Hepatocyte (in vitro differentiated cells): Measurements from ENCODE around the gene CSMD2. TPM values are rescaled to one million over a fixed set of nuclear protein-coding genes. Genes with fewer than 3 reads are reported as not detected.

Experiments
- DNase-seq: peaks from one replicate; pipeline ENCODE4 v3.0.0-alpha.2; 2016; ENCODE audit warnings: low spot score
- H2AFZ ChIP-seq: fragments of 200-600 bp; sonication (generic); 2 replicates; pipeline ENCODE4 v1.6.0; 2016; ENCODE audit warnings: antibody characterized with exemption, mild to moderate bottlenecking
- H3K27ac ChIP-seq: fragments of 200-600 bp; sonication (generic); 2 replicates; pipeline ENCODE4 v1.5.1; 2016; ENCODE audit warnings: mild to moderate bottlenecking
- H3K27me3 ChIP-seq: fragments of 200-600 bp; sonication (generic); 2 replicates; pipeline ENCODE4 v1.6.1; 2016
- H3K36me3 ChIP-seq: fragments of 200-600 bp; sonication (generic); replicated peaks from 2 replicates; pipeline ENCODE4 v1.5.1; 2016; ENCODE audit warnings: low read depth; ENCODE audit not compliant: insufficient read depth
- H3K4me1 ChIP-seq: fragments of 200-600 bp; sonication (generic); 2 replicates; pipeline ENCODE4 v1.5.1; 2016; ENCODE audit warnings: mild to moderate bottlenecking, moderate library complexity; ENCODE audit not compliant: insufficient read depth
- H3K4me2 ChIP-seq: fragments of 200-600 bp; sonication (generic); 2 replicates; pipeline ENCODE4 v1.6.0; 2016
- H3K4me3 ChIP-seq: fragments of 200-600 bp; sonication (generic); 2 replicates; pipeline ENCODE4 v1.5.1; 2016; ENCODE audit warnings: mild to moderate bottlenecking
- H3K79me2 ChIP-seq: fragments of 200-600 bp; sonication (generic); 2 replicates; pipeline ENCODE4 v1.6.0; 2017; ENCODE audit warnings: mild to moderate bottlenecking
- H3K9me2 ChIP-seq: fragments of 200-600 bp; sonication (generic); replicated peaks from 2 replicates; pipeline ENCODE4 v1.6.0; 2017; ENCODE audit warnings: mild to moderate bottlenecking; ENCODE audit not compliant: insufficient read depth
- H3K9me3 ChIP-seq: fragments of 200-600 bp; sonication (generic); 2 replicates; pipeline ENCODE4 v1.5.1; 2016; ENCODE audit warnings: low read depth, mild to moderate bottlenecking
- H4K20me1 ChIP-seq: fragments of 200-600 bp; sonication (generic); 2 replicates; pipeline ENCODE4 v1.6.0; 2016; ENCODE audit warnings: mild to moderate bottlenecking; ENCODE audit not compliant: insufficient read depth, poor library complexity, severe bottlenecking
- CTCF ChIP-seq: fragments of 200-600 bp; sonication (generic); IDR thresholded peaks from 2 replicates; pipeline ENCODE4 v1.5.1; 2016; ENCODE audit warnings: antibody characterized with exemption, mild to moderate bottlenecking; ENCODE audit not compliant: poor library complexity
- EZH2 ChIP-seq: fragments of 200-600 bp; sonication (generic); IDR thresholded peaks from 2 replicates; pipeline ENCODE4 v1.6.1; 2016; ENCODE audit warnings: antibody characterized with exemption, mild to moderate bottlenecking, borderline replicate concordance
- EZH2phosphoT487 ChIP-seq: fragments of 200-600 bp; sonication (generic); IDR thresholded peaks from one replicate; pipeline ENCODE4 v1.6.1; 2018; ENCODE audit warnings: antibody characterized with exemption, mild to moderate bottlenecking, low read depth, moderate library complexity; ENCODE audit not compliant: unreplicated experiment, severe bottlenecking
- WGBS: methylation state at CpG from one replicate; pipeline ENCODE4 v1.1.6; 2016; ENCODE audit warnings: low lambda C conversion rate; ENCODE audit errors: missing lambda C conversion rate; 5-methylcytosine and 5-hydroxymethylcytosine counted together
- polyA plus RNA-seq: library from polyadenylated mRNA; unstranded; fragments of >200 nt; fragmentation: Nextera tagmentation; extraction: Ambion mirVana; gene quantifications from 2 replicates; pipeline ENCODE4 v1.2.1, GENCODE V29; 2016
- total RNA-seq: library from RNA; depleted of rRNA; stranded (reverse); fragments of >200 nt; gene quantifications from 2 replicates; pipeline ENCODE4 v1.2.3, GENCODE V29; 2014

Gene CSMD2
- total and polyA plus RNA-seq, 2 experiments from 2014 or later: 0.10 to 0.37 TPM

DNA sequence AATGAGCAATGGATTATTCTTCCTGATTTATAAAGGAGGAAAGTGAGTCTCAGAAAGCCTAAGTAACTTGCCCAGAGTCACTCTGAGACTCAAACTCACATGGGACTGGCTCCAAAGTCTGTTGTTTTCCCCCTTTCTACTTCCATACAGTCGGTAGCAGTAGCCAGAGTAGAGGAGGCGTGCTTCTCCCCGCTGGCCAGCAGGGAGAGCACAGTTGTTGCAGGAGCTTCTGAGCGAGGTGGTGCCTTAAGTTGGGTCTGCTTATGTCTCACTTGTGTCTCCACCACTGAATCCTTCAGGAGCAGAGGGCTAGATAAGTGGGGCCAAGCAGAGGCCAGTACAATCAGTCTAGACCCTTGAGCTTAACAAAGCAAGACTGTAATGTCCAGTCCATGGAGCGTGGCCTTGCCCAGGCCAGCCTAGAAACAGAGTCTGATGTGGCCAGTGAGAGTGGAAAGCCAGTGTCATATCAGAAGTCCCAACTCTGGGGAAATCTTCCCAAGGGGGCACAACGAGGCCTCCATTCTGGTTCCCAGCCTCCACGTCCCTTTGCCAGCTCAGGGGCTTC is 510.7 kb downstream of the CSMD2 start:
- Histone ChIP-seq H3K36me3 (no peaks in the 10 kb centered on the region), H3K9me2 (no peaks in the 10 kb centered on the region), H2AFZ (no peak overlapping the region), H3K27me3 (no peaks in the 10 kb centered on the region), H3K27ac (no peak overlapping the region), H3K4me2 (no peak overlapping the region), H3K79me2 (no peaks in the 10 kb centered on the region), H3K4me3 (no peak overlapping the region), H4K20me1 (no peaks in the 10 kb centered on the region), H3K4me1 (no peaks in the 10 kb centered on the region), H3K9me3 (no peaks in the 10 kb centered on the region)
- DNase-seq: peak; percentile 41
- WGBS: 59% methylated on average over 7 of the region's 7 CpGs
- no peak for TF ChIP-seq EZH2phosphoT487
- peak; percentile 37 for TF ChIP-seq CTCF
- TF ChIP-seq EZH2: no peak

DNA sequence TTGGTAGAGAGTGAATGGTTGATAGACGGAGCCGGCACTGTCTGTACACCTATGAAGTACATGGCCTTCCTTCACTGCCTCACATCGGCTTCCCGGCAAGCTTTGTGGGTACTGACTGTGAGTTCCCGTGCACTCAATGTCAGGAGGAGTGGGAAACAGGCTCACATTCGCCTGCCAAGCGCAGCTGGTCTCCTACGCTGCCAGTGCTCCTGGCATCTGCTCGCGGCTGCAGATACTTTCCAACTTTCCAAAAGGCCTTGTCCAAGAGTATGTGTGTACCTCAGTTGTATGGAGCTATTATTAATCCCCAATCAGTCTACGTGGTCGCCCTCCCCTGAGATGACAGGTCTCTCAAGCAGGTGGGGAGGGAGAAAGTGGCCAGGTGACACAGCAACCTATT is 511.8 kb downstream of the CSMD2 start:
- no peaks in the 10 kb centered on the region for H3K79me2 ChIP-seq
- DNase-seq: no peak
- H3K27ac ChIP-seq: no peak overlapping the region
- no peaks in the 10 kb centered on the region for H3K9me3 ChIP-seq
- H3K36me3 ChIP-seq: no peaks in the 10 kb centered on the region
- H3K4me3 ChIP-seq: no peak overlapping the region
- H3K9me2 ChIP-seq: no peaks in the 10 kb centered on the region
- TF ChIP-seq EZH2phosphoT487: no peak
- no peak for TF ChIP-seq CTCF
- TF ChIP-seq EZH2: no peak
- 95% methylated on average over 12 of the region's 12 CpGs for WGBS
- no peaks in the 10 kb centered on the region for H4K20me1 ChIP-seq
- H3K27me3 ChIP-seq: no peaks in the 10 kb centered on the region
- H3K4me1 ChIP-seq: no peaks in the 10 kb centered on the region
- no peak overlapping the region for H2AFZ ChIP-seq
- no peak overlapping the region for H3K4me2 ChIP-seq

- Histone ChIP-seq H3K79me2 (no peaks in the 10 kb centered on the region), H3K4me2 (no peak overlapping the region), H3K36me3 (no peaks in the 10 kb centered on the region), H4K20me1 (no peaks in the 10 kb centered on the region), H3K9me3 (no peaks in the 10 kb centered on the region), H3K9me2 (no peaks in the 10 kb centered on the region), H3K4me3 (no peak overlapping the region), H3K27me3 (no peaks in the 10 kb centered on the region), H3K27ac (no peak overlapping the region), H3K4me1 (no peaks in the 10 kb centered on the region), H2AFZ (no peak overlapping the region)
- TF ChIP-seq CTCF: no peak
- no peak for TF ChIP-seq EZH2phosphoT487
- 86% methylated on average over 3 of the region's 3 CpGs for WGBS
- DNase-seq: no peak
Observed at GRCh38 chr1:33650708-33651107, 514.3 kb downstream of the CSMD2 start.

GRCh38 chr1:33649759-33650158 is 515.3 kb downstream of the CSMD2 start:
- DNase-seq: no peak
- H3K9me3 ChIP-seq: no peaks in the 10 kb centered on the region
- H4K20me1 ChIP-seq: no peaks in the 10 kb centered on the region
- H3K4me3 ChIP-seq: no peak overlapping the region
- WGBS: 96% methylated on average over 7 of the region's 7 CpGs
- H3K36me3 ChIP-seq: no peaks in the 10 kb centered on the region
- TF ChIP-seq CTCF (no peak), EZH2phosphoT487 (no peak), EZH2 (no peak)
- H2AFZ ChIP-seq: no peak overlapping the region
- no peaks in the 10 kb centered on the region for H3K4me1 ChIP-seq
- no peak overlapping the region for H3K4me2 ChIP-seq
- H3K9me2 ChIP-seq: no peaks in the 10 kb centered on the region
- H3K27ac ChIP-seq: no peak overlapping the region
- no peaks in the 10 kb centered on the region for H3K27me3 ChIP-seq
- no peaks in the 10 kb centered on the region for H3K79me2 ChIP-seq
